Breast epithelium (tissue), 4 donors: Measurements from ENCODE around the gene MATN1. TPM values are rescaled to one million over a fixed set of nuclear protein-coding genes. Genes with fewer than 3 reads are reported as not detected.
"Not testable (repeated sequence)": the region's sequence is repeated elsewhere in the genome, so short reads cannot be mapped to it uniquely, and the experiment has no call there.

Source experiments
- DNase-seq, 2 donors: peaks; one replicate each; pipeline ENCODE4 v3.0.0-alpha.2; 2019; ENCODE audit warnings: low spot score in 2 of 2
- H3K27ac ChIP-seq, 2 donors: fragments of 200-600 bp; sonication (generic) in 1 of 2; one replicate each; pipeline ENCODE4 v1.5.1; 2016 to 2019; ENCODE audit warnings: mild to moderate bottlenecking in 1 of 2
- H3K27me3 ChIP-seq, 2 donors: fragments of 200-600 bp; sonication (generic) in 1 of 2; one replicate each; pipeline versions ENCODE4 v1.5.1 to v1.6.0; 2017 to 2019; ENCODE audit warnings: control low read depth in 1 of 2, mild to moderate bottlenecking in 1 of 2
- H3K36me3 ChIP-seq: fragments of 200-600 bp; one replicate; pipeline ENCODE4 v1.5.1; 2019
- H3K4me1 ChIP-seq, 2 donors: fragments of 200-600 bp; sonication (generic); one replicate each; pipeline ENCODE4 v1.5.1; 2016 to 2019; ENCODE audit warnings: control low read depth in 1 of 2
- H3K4me3 ChIP-seq, 3 donors: fragments of 200-600 bp; sonication (generic); 1 replicate in 2 of 3; 2 replicates in 1 of 3; pipeline ENCODE4 v1.5.1; 2016 to 2019; ENCODE audit warnings: mild to moderate bottlenecking in 3 of 3, moderate library complexity in 2 of 3
- H3K9me3 ChIP-seq, 2 donors: fragments of 200-600 bp; sonication (generic) in 1 of 2; one replicate each; pipeline ENCODE4 v1.5.1; 2016 to 2019; ENCODE audit warnings: control low read depth in 1 of 2
- POLR2A ChIP-seq: fragments of 450-650 bp; IDR thresholded peaks from one replicate; pipeline ENCODE4 v1.6.1; 2016; ENCODE audit warnings: antibody characterized with exemption, mild to moderate bottlenecking, moderate library complexity
- POLR2AphosphoS5 ChIP-seq, 3 donors: sonication (generic); formaldehyde crosslinking; IDR thresholded peaks; one replicate each; pipeline ENCODE4 v1.6.1; 2017; ENCODE audit warnings: antibody characterized with exemption in 3 of 3
- intact Hi-C: fragments of 100-400 bp; cut with DNase I; formaldehyde crosslinking; loops from one replicate; pipeline ENCODE4 v1.15.1; 2023; ENCODE audit warnings: low total_unique reads
- total RNA-seq, 3 donors: library from RNA; depleted of rRNA; stranded (reverse); fragments of >200 nt; gene quantifications; one replicate each; pipeline ENCODE4 v1.1.0, GENCODE V29; 2016
- TF ChIP-seq, protein P1 (sequence below), 3 donors: fragments of 450-650 bp; IDR thresholded peaks; one replicate each; pipeline ENCODE4 v1.5.1; 2016 to 2017; ENCODE audit warnings: antibody characterized with exemption in 3 of 3, mild to moderate bottlenecking in 3 of 3, moderate library complexity in 3 of 3

Gene MATN1
- total RNA-seq, 3 donors from 2014 or later = not detected

DNA sequence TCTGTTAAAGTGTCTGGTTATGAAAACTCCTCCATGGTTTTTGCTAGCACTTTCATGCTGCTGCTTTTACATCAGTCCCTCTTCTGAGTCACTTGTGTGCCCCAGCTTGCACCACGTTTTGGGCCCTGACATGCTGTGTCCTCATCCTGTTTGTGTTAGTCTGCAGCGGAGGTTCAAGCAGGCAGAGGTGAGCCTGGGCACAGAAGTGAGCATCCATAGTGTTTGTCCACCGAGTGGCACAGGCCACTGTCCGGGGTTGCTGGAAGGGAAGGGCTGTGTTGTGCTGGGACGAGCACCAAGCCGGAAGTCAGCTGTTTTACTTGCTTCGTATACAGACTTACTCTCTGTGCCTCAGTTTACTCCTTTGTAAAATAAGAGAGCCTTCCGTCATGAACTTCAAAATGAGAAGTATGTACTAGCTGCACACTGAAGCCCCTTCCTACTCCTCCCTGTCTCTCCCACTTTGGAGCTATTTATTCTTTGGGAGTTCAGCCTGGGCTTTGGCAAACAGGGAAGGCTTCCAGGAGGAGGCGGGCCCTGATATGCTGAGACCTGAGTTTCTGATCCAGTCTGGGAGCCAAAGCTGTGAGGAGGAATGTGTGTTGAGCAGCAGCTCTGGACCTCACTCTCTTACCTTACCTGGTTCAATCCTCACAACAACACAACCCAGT, 44.9 kb upstream of the MATN1 start:
- no peaks in the 10 kb centered on the region for H3K36me3 ChIP-seq
- no peaks in the 10 kb centered on the region for H3K27me3 ChIP-seq
- H3K27ac ChIP-seq = no peak overlapping the region
- TF ChIP-seq POLR2A (no peak), POLR2AphosphoS5 (IDR thresholded peaks at IDR 0.05) (no peak)
- TF ChIP-seq, protein P1, sequence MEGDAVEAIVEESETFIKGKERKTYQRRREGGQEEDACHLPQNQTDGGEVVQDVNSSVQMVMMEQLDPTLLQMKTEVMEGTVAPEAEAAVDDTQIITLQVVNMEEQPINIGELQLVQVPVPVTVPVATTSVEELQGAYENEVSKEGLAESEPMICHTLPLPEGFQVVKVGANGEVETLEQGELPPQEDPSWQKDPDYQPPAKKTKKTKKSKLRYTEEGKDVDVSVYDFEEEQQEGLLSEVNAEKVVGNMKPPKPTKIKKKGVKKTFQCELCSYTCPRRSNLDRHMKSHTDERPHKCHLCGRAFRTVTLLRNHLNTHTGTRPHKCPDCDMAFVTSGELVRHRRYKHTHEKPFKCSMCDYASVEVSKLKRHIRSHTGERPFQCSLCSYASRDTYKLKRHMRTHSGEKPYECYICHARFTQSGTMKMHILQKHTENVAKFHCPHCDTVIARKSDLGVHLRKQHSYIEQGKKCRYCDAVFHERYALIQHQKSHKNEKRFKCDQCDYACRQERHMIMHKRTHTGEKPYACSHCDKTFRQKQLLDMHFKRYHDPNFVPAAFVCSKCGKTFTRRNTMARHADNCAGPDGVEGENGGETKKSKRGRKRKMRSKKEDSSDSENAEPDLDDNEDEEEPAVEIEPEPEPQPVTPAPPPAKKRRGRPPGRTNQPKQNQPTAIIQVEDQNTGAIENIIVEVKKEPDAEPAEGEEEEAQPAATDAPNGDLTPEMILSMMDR (IDR thresholded peaks at IDR 0.05) = no peak
- H3K9me3 ChIP-seq = no peaks in the 10 kb centered on the region
- DNase-seq = no peak
- no peaks in the 10 kb centered on the region for H3K4me1 ChIP-seq
- intact Hi-C loops = loop anchor here (5.0 kb wide), 1 partner anchor 46 kb away; the partner anchor contains the start of gene MATN1
- no peak overlapping the region for H3K4me3 ChIP-seq

DNA sequence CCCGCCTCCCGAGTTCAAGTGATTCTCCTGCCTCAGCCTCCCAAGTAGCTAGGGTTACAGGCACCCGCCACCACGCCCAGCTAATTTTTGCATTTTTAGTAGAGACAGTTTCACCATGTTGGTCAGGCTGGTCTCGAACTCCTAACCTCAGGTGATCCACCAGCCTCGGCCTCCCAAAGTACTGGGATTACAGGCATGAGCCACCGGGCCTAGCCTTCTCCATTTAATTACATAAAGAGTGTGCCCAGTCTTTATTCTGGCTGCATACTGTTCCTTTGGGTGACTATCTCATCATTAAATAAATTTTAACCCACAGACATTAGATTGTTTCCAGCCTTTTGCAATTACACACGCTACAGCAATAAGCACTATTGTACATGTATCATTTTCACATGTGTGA, 43.6 kb upstream of the MATN1 start:
- H3K4me3 ChIP-seq, H3K9me3 ChIP-seq, H3K27me3 ChIP-seq, H3K27ac ChIP-seq, H3K4me1 ChIP-seq, H3K36me3 ChIP-seq, DNase-seq: not testable (repeated sequence)
- intact Hi-C loops = loop anchor here (5.0 kb wide), 1 partner anchor 45 kb away; the partner anchor contains the start of gene MATN1

DNA sequence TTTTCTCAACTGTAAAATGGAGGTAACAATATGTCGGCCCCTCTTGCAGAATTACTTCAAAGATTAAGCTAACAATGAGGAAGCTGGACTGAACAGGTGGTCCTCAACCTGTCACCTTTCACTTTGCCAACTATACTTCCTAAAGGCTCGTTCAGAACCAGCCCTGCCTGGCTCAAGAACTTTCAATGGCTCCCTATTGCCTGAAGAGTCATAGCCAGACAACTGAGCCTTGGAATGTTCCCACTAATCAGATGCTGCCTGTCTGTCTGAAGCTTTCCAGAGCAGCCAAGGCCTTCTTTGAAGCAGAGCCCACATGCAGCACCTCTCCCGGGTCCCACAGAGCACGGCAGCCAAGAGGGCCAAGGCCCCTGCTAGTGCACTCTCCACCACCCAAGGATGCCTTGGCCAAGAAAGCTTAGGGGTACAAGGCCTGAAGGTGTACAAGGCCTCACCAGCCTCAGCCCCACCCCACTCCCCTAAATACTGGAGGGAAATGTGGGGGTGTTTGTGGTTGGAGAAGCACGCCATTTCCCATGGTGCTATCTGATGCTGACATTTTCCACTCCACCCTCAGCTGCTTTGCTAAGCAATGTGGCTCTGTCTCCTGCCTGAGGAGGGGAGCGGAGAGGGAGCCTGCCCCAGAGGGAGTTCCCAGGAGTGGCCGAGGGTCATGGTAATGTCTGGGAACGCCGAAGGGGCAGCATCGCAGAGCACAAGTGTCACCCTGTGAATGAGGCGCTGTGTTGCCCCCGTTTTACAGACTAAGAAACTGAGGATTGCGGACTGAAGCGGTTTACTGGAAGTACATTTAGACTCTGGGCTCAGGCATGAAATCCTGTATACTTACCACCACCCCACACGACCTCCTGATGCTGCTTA, 42.4 kb upstream of the MATN1 start:
- TF ChIP-seq POLR2A (no peak), POLR2AphosphoS5 (IDR thresholded peaks at IDR 0.05) (no peak)
- TF ChIP-seq, protein P1 (IDR thresholded peaks at IDR 0.05) = no peak
- Histone ChIP-seq H3K4me1 (peaks cover 5 to 9% of the 10 kb centered on the region in 2 donors), H3K27me3 (no peaks in the 10 kb centered on the region), H3K27ac (no peak overlapping the region), H3K36me3 (no peaks in the 10 kb centered on the region), H3K9me3 (no peaks in the 10 kb centered on the region), H3K4me3 (no peak overlapping the region)
- DNase-seq = no peak
- intact Hi-C loops = loop anchor here (5.0 kb wide), 1 partner anchor 43 kb away; the partner anchor contains the start of gene MATN1

DNA sequence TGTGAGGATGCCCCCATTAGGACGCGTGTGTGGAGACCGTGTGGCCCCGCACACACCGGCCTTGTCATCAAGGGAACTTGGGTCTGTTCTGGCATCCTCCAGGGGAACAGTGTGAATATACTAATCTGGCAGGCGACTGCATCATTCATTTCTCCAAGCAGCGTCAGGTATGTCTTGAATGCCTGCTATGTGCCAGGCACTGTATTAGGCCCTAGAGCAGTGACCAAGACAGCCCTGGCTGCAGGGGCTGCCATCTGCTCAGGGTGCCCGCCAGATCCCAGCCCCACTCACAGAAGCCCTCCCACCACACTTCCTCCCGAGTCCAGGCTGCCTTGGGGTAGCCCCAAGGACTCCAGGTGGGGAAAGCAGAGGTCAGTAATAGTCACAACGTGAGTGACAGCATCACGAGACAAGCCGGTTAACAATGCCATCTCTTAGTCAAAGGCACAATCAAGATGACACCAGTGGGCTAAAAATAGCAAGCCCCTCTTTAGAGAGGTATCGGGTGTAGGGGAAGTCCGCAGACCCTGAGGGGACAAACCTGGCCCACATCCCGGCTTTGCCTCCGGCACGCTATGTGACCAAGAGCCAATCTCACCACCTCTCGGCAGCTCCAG, 41.7 kb upstream of the MATN1 start:
- TF ChIP-seq, protein P1 (IDR thresholded peaks at IDR 0.05) = no peak
- TF ChIP-seq POLR2AphosphoS5 (IDR thresholded peaks at IDR 0.05) = no peak
- TF ChIP-seq POLR2A = no peak
- intact Hi-C loops = loop anchor here (5.0 kb wide), 1 partner anchor 43 kb away; the partner anchor contains the start of gene MATN1
- Histone ChIP-seq H3K4me3 (no peak overlapping the region), H3K36me3 (no peaks in the 10 kb centered on the region), H3K27me3 (no peaks in the 10 kb centered on the region), H3K9me3 (no peaks in the 10 kb centered on the region), H3K27ac (no peak overlapping the region), H3K4me1 (peaks cover 5 to 9% of the 10 kb centered on the region in 2 donors)
- DNase-seq = no peak

DNA sequence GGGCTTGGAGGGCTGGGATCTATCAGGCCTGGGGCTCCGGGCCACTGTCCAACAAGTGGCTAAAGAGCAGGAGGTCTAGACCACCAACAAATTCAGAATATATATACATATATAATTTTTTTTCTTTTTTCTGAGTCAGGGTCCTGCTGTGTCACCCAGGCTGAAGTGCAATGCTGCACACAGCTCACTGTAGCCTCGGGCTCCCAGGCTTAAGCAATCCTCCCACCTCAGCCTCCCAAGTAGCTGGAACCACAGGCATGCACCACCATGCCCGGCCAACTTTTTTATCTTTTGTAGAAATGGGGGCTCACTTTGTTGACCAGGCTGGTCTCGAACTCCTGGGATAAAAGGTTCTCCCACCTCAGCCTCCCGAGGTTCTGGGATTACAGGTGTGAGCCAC, 41.0 kb upstream of the MATN1 start:
- Histone ChIP-seq H3K27me3 (no peaks in the 10 kb centered on the region), H3K27ac (no peak overlapping the region), H3K9me3 (no peaks in the 10 kb centered on the region), H3K36me3 (no peaks in the 10 kb centered on the region), H3K4me1 (peaks cover 5 to 9% of the 10 kb centered on the region in 2 donors), H3K4me3 (no peak overlapping the region)
- DNase-seq = no peak
- no peak for TF ChIP-seq POLR2AphosphoS5 (IDR thresholded peaks at IDR 0.05)
- no peak for TF ChIP-seq POLR2A
- TF ChIP-seq, protein P1 (IDR thresholded peaks at IDR 0.05) = no peak
- intact Hi-C loops = no loop called here
